ENCODE measurements around the gene PIGBOS1.
A peak's percentile ranks its signal among the peaks of the same experiment; 100 is the strongest.
"Not testable (repeated sequence)": the region's sequence is repeated elsewhere in the genome, so short reads cannot be mapped to it uniquely, and the experiment has no call there.

The PIGBOS1 gene

GRCh38 chr15:55297315-55297714, 21.6 kb downstream of the PIGBOS1 start:
- no peak for DNase-seq (ENCODE audit: extremely low read depth in 1 of 2, low read depth in 1 of 2)

- peak; percentile 66 to 76 for DNase-seq (ENCODE audit: extremely low read depth in 1 of 2, low read depth in 1 of 2)
Measured at GRCh38 chr15:55290528-55291057, 28.3 kb downstream of the PIGBOS1 start.

GRCh38 chr15:55289746-55290527, 29.0 kb downstream of the PIGBOS1 start, which contains the start of gene RAB27A:
TSS of gene RAB27A (minus strand) at chr15:55289813. CDS start at chr15:55234934, 54,879 bp downstream.
- peak; percentile 70 to 80 for DNase-seq (ENCODE audit: extremely low read depth in 1 of 2, low read depth in 1 of 2)

- DNase-seq (ENCODE audit: extremely low read depth in 1 of 2, low read depth in 1 of 2): no peak
Measured at GRCh38 chr15:55289011-55289745, 29.7 kb downstream of the PIGBOS1 start.

- DNase-seq (ENCODE audit: extremely low read depth in 1 of 2, low read depth in 1 of 2): no peak
Measured at GRCh38 chr15:55288006-55288717, 30.8 kb downstream of the PIGBOS1 start.

- DNase-seq (ENCODE audit: extremely low read depth in 1 of 2, low read depth in 1 of 2): not testable (repeated sequence)
Measured at GRCh38 chr15:55286442-55287189, 32.3 kb downstream of the PIGBOS1 start.

- DNase-seq (ENCODE audit: extremely low read depth in 1 of 2, low read depth in 1 of 2): no peak
Measured at GRCh38 chr15:55284426-55284825, 34.5 kb downstream of the PIGBOS1 start.

GRCh38 chr15:55283379-55284147, 35.4 kb downstream of the PIGBOS1 start:
- DNase-seq (ENCODE audit: extremely low read depth in 1 of 2, low read depth in 1 of 2): no peak

- DNase-seq (ENCODE audit: extremely low read depth in 1 of 2, low read depth in 1 of 2): no peak
Measured at GRCh38 chr15:55282284-55282833, 36.6 kb downstream of the PIGBOS1 start.

- DNase-seq (ENCODE audit: extremely low read depth in 1 of 2, low read depth in 1 of 2): no peak
Measured at GRCh38 chr15:55281517-55282228, 37.2 kb downstream of the PIGBOS1 start.

GRCh38 chr15:55280589-55280988, 38.3 kb downstream of the PIGBOS1 start:
- not testable (repeated sequence) for DNase-seq (ENCODE audit: extremely low read depth in 1 of 2, low read depth in 1 of 2)

- peak; percentile 27 to 73 for DNase-seq (ENCODE audit: extremely low read depth in 1 of 2, low read depth in 1 of 2)
Measured at GRCh38 chr15:55279746-55280351, 39.1 kb downstream of the PIGBOS1 start.

GRCh38 chr15:55279100-55279745, 39.7 kb downstream of the PIGBOS1 start:
- DNase-seq (ENCODE audit: extremely low read depth in 1 of 2, low read depth in 1 of 2): no peak

GRCh38 chr15:55277715-55278114, 41.2 kb downstream of the PIGBOS1 start:
- DNase-seq (ENCODE audit: extremely low read depth in 1 of 2, low read depth in 1 of 2): no peak

GRCh38 chr15:55277116-55277564, 41.8 kb downstream of the PIGBOS1 start:
- DNase-seq (ENCODE audit: extremely low read depth in 1 of 2, low read depth in 1 of 2): peak; percentile 41 to 75

- DNase-seq (ENCODE audit: extremely low read depth in 1 of 2, low read depth in 1 of 2): no peak
Measured at GRCh38 chr15:55276324-55276723, 42.6 kb downstream of the PIGBOS1 start.

- no peak for DNase-seq (ENCODE audit: extremely low read depth in 1 of 2, low read depth in 1 of 2)
Measured at GRCh38 chr15:55270291-55270690, 48.6 kb downstream of the PIGBOS1 start.
